CMK (cell line): Measurements from ENCODE around the gene HDX.
"Not testable (repeated sequence)": the region's sequence is repeated elsewhere in the genome, so short reads cannot be mapped to it uniquely, and the experiment has no call there.

Experiments
- DNase-seq: peaks from one replicate; pipeline ENCODE4 v3.0.0-alpha.2; 2010; ENCODE audit warnings: low read depth

HDX gene, protein sequence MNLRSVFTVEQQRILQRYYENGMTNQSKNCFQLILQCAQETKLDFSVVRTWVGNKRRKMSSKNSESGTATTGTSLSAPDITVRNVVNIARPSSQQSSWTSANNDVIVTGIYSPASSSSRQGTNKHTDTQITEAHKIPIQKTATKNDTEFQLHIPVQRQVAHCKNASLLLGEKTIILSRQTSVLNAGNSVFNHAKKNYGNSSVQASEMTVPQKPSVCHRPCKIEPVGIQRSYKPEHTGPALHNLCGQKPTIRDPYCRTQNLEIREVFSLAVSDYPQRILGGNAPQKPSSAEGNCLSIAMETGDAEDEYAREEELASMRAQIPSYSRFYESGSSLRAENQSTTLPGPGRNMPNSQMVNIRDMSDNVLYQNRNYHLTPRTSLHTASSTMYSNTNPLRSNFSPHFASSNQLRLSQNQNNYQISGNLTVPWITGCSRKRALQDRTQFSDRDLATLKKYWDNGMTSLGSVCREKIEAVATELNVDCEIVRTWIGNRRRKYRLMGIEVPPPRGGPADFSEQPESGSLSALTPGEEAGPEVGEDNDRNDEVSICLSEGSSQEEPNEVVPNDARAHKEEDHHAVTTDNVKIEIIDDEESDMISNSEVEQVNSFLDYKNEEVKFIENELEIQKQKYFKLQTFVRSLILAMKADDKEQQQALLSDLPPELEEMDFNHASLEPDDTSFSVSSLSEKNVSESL

DNA sequence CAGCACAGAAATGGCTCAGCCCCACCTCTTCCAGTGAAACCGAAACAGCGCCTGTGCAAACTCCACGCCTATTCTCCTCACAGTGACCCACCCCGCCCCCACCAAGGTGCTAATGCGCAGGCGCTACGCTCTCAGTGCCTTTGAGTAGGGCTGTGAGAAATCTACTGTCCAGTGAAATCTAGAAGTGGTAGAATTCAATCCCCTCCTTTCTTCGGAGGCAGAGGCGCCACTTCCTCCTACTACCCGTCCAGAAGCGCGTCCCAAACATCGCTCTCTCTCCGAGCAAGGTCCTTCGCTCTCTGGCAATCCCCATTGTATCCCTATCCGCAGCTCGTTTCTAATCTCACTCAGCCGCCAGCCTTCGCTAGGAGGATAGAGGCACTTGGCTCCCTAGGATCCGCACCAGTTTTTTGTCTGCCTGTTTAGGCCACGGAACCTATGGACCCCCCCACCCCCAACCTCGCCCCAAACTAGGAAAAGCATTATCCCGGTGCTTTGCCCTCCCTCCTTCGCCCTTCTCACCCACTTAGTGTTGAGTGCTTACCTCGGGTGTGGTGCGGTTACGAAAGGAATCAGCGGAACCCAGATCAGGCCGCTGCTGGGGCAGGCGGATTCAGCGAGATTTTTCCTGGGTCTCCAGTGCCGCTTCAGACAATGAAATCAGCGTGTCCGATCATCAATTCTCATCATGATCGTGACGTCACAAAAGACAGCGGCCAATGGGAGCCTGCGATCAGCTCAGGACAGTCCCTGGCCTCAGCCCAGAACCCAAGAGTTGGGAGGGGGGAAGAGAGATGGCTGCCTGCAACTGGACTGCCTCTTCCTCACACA lies at the start of gene HDX:
HDX (minus strand) TSS at position 656 of the 831 bp plus-strand sequence. CDS start 27,056 bp downstream, outside the sequence.
- DNase-seq, result no peak

DNA sequence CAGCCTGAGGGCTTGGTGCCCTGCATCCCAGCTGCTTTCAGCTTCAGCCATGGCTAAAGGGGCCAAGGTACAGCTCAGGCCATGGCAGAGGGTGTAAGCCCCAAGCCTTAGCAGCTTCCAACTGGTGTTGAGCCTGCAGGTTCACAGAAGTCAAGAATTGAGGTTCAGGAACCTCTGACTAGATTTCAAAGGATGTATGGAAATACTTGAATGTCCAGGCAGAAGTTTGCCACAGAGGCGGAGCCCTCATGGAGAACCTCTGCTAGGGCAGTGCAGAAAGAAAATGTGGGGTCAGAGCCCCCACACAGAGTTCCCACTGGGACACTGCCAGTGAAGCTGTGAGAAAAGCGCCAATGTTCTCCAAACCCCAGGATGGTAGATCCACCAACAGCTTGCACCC lies 39.1 kb upstream of the HDX start:
- DNase-seq, result not testable (repeated sequence)

DNA sequence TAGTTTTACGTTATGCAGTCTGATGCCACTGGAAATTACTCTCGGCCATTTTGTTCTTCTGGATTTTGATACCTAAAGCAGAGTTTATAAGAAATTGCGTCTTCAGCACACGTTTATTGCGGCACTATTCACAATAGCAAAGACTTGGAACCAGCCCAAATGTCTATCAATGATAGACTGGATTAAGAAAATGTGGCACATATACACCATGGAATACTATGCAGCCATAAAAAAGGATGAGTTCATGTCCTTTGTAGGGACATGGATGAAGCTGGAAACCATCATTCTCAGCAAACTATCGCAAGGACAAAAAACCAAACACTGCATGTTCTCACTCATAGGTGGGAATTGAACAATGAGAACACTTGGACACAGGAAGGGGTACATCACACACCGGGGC lies 35.4 kb upstream of the HDX start:
- not testable (repeated sequence) for DNase-seq

DNA sequence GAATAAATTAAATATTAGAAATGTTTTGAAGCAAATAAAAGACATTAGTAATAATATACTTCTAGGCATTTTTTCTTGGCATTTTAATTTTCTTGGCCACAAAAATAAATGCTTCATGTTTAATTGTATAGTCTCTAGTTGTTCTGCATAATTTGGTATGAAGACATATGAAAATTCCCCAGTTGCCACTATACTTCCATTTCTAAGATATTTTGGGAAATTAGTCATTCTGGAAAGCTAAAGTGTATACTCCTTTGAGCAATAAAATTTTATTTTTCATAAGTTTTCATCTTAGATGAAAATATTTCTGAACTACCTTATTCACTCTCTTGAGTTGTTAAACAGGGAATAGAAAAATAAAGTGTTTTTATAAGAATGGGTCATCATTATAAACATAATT lies 13.8 kb downstream of the HDX start:
- DNase-seq, result no peak

DNA sequence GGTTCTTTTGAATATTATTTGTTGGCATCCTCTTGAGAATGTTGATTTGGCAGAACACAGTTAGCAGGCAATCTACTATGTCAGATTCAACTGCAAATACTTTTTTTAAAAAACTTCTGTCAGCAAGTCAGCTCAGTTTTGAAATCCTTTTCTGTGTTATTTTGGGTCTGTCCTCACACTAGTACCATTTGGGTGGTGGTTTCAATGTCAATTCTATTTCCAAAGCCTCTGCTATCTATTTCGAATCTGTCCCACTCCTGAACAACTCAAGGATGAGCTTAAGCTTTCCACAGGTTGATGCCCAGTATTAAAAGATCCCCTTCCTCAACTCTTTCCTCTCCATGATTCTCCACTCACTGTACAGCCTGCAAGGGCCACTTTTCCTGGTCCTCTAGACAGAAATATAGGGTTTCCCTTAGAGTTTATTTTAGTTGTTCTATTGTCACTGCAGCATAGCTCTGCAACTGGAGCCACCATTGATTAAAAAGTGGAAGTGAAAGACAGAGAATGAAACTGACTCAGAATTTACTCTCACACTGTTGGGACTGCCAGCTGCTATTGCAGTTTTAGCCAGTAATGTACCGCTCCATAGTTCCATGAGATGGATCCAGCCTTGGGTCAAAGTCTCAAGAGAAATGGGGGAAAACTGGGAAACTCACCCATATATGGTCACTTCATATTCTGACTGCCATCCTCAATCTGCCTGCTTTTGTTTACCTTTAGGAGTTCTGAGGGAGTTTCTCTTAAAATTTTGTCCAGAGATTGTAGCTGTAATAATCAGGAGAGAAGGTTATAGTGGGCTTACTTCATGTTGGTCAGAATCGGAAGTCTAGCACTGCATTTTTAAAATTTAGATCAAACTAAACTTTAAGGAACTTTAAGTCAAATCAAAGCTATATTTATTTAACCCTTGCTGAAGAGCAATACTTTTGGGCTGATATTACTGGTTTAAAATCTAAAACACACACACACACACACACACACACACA lies 14.6 kb downstream of the HDX start:
- DNase-seq, result no peak

DNA sequence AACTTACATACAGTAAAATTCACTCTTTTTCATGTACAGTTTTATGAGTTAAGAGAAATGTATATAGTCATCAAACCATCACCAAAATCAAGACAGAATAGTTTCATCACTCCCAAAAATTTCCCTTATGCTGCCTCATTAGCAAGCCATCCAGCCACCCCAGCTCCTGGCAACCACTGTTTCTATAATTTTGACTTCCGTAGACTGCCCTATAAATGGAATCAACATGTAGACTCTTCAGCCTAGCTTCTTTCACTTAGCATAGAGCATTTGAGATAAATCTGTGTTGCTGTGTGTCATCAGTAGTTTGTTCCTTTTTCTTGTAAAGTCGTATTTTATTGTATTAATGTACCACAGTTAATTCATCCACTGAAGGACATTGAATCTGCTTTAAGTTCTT lies 23.2 kb downstream of the HDX start:
- no peak for DNase-seq

DNA sequence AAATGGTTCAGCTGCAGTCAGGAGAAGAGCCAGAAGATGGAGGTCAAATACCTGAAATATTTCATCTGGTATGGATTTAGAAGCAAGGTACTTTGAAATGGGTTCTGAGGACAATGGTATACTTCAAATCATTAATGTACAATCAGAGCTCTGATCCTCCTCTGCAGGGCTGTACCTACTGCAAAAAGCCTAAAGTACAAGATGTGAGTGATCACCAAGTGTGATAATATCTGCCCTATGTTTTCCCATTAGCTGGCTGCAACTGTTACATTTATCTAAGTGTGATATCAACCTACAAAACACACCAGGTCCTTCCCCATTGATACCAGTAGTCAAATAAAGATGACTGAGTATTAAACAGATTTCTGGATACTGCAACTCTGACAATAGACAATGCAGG lies 25.1 kb downstream of the HDX start:
- DNase-seq, result no peak

DNA sequence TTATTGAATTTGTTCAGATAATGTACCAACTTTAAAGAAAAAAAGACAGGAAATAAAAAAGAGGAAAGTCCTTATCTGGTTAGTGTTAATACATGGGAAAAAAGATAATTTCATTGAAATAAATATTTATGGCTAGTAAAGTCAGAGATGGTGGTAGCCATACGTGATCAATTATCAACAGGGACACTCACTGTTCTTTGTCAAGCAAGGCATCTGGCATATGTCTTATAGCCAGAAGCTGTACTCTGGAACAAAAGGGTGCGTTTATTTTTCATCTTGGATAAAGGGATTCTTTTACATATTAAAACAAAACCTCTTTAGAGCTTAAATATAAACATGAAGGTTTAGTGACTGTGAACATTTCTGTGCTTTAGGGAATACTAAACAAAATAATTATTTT lies 26.7 kb downstream of the HDX start:
- no peak for DNase-seq

DNA sequence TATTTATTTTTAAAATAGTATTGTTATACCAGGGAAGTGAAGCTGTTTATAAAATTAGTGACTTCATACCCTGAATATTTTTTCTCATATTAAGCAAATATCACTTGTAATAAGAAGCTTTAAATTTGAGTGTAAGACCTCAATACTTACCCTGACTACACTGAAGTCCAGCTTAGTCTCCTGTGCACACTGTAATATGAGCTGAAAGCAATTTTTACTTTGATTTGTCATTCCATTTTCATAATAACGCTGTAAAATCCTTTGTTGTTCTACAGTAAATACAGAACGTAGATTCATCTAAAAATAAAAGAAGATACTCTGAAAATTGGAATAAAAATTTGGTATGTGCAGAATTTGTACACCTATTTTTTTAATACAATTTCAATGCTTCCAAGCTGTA lies 27.2 kb downstream of the HDX start:
- DNase-seq, result no peak

DNA sequence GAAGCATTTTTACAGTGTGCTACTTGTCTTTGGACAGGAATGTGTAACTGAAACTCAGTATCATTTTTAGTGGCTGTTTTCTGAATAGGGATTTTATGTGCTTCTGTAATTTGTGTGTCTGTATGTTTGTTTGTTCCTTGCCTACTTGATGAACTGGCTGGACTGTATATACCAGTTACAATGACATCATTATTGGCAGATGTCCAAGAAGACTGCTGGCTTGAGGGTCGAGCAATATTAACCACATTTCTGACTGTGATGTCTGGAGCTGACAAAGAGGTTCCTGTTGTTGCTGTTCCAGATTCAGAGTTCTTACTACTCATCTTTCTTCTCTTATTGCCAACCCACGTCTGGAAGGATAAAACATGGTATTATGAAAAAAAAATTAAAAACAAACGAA lies 33.0 kb downstream of the HDX start:
- no peak for DNase-seq

DNA sequence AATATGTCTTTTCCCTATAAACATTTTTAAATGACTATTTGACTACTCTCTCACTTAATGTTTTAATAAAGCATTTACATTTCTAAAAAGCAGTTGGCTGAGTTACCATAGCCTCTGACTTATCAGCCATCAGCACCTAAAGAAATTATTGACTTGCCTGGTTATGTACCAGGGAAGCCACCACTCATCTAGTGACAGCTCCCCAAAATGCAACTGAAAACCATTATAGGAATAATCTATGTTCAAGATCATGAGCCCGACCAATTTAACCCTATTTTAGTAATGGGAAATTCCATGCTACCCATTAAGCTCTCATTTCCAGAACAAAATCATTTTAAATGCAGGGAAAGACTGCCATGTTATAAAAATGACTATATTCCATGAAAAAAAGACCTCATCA lies 34.4 kb downstream of the HDX start:
- no peak for DNase-seq

DNA sequence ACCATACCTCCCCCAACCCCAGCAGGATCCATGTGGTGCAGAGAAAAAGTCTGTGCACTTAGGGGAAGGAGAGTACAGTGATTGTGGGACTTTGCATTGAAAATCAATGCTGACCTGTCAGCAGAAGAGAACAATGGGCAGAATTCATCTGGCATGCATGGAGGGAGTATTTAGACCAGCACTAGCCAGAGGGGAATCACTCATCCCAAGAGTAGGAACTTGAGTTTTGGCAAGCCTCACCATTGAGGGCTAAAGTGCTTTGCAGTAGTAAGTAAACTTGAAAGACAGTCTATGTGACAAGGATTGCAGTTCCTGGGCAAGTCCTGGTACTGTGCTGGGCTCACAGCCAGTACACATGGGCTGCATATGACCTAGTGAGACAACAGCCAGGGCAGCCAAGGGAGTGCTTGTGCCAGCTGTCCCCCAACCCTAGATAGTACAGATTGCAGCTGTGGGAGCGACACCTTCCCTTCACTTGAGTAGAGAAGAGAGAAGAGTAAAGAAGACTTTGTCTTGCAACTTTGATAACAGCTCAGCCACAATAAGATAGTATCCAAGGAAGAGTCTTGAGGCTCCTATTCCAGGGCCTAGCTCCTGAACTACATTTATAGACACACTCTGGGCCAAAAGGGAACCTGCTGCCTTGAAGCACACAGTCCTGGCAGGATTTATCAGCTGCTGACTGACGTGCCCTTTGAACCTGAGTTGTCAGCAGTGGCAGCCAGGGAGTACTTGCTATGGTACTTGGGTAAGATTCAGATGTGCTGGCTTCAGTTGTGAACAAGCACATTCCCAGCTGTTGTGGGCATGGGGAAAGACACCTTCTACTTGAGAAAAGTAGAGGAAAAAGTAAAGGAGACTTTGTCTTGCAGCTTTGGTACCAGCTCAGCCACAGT lies 48.7 kb downstream of the HDX start:
- no peak for DNase-seq

DNA sequence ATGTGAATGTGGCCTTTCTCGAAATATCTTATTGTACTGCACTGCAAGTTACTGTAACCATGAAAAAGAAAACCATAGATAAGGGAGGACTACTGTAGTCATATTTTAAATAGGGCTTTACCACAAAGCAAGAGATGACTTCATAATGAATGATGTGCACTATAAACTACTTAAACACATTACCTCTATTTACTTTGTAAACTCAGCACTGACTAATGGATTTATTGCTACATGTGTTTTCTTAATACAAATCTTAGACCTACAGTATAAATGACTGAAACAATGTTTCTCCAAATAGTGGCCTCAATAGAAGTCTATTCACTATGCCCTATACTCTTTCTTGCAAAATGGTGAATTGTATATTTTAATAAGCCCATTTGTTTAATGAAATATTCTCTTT lies 61.1 kb downstream of the HDX start:
- no peak for DNase-seq

DNA sequence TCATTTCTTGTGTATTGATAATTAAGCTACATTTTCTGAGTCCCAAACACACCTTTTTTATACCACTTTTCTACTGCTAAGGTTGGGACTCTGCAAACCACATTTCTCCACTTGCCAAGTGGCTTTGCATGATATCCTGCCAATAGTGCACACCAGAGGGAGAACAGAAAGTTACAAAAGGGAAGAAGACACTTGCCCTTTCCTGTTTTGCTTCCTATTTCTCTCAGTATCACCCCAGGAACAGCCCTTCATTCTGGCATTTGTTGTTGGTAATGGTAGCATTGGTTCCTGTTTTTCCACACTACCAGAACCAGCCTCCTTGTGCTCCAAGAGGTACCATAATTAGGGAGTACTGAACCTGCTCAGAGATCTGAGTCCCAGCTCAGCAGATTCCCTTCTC lies 87.1 kb downstream of the HDX start:
- no peak for DNase-seq

DNA sequence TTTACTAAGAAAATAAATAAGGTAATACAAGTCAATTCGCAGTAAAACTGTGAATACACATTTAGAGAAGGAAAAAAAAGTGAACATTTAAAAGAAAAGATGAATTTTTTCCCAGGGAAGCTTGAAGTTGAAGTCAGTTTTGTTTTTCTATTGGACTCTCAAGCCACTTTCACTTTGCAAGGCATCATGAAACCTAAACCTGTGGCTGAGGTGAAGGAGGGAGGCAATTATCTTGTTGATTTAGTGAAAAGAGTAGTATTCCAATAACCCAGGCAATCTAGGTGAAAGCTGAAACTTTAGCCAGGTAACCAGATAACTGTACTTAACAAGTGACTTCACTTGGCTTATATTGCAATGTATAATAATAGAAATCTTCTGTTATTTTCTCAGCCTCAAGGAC lies 138.6 kb downstream of the HDX start:
- DNase-seq, result no peak

DNA sequence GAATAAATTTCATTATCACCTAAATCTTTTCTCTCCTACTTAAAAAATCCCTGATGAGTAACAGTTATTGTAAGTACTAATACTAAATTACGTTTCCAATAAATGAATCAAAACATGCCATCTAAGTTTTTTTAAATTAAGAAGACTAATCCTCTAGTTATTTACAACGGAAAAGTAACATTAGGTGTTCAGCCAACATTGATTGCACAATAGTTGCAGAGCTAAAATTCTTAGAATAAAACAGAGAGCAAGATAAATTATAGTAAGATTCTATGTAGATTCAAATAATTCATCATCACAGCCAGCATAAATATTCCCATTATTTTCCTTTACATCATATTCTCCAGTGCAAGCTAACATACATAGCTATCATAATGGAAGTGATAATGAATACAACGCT lies 139.2 kb downstream of the HDX start:
- no peak for DNase-seq

DNA sequence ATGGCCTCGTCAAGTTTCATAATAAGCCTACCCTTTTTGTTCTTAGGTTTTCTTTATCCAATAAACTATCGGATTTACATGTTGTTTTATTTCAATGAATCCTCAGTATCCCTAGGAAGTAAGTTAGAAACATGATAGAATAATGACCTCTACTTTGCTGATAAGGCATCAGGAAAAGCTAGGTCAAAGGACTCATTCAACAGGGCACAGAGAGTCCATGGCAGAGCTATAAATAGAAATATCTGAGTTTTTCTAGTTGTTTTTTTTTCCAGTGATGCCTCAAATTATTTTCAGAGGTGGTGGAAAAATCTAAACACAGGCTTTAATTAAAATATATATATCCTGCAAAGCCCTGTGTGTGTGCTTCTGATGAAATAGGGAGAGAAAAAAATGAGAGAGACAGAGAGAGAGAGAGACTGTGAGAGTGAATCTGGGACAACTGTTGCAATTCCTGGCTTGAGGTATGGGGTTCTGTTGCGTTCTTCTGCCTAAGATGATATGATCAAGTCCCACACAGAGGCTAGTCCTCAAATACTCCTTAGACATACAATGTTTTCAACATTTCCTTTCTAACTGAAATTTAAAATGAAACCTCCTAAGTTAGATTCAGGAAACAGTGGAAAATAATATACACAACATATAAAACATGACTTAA lies 139.9 kb downstream of the HDX start:
- no peak for DNase-seq

DNA sequence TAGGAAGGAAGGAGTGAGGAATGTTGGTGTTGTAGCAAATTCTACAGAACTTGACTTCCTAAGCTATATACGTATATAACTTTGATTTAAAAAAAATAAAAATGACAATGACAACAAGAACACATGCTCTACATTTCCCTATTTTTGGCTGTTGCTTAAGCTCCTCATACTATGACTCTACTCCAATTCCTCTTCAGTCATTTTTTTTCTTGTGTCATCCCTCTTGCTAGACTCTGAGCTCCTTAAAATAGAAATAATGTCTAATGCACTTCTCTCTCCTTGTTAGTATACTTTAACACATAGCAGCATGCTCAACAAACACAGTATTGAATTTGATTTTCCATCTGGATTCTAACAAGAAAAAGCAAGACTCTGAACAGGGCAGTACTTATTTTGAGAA lies 144.0 kb downstream of the HDX start:
- DNase-seq, result no peak

DNA sequence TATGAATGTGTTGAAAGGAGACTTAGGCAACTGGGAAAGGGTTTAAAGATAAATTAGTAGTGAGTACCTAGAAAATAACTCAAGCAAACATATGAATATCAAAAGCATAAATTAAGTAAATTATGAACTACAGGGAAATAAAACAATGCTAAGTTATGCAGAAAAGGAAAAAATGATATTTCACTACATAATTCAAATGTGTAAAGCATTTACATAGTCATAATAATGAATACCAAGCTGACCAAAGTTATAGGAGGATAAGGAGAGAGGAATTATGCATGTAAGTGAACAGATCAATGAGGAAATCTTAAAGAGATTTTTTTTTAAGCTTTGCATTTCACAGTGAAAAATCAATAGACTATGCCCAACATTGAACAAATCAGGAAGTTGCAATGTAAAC lies 145.0 kb downstream of the HDX start:
- no peak for DNase-seq

DNA sequence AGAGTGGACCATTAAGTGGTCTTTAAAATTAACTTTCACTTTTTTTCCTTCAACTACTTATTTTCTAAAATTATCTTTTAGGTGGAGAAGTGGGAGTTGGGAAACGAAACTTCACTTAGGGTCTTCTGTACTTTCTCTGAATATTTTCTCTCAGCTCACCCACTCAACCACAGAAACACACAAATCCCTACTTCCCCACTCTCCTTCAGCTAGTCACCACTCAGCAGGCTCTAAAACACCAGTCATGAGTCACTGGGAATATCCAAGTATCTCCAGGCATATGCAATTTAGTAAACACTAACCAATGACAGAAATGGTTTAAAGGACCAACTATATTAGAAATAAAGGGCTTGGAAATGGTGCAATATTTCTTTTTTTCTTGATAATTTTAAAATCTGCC lies 161.3 kb downstream of the HDX start:
- no peak for DNase-seq
